ENCODE results near the gene BRIP1.
"Not testable (repeated sequence)": the region's sequence is repeated elsewhere in the genome, so short reads cannot be mapped to it uniquely, and the experiment has no call there.

Gene BRIP1

DNA sequence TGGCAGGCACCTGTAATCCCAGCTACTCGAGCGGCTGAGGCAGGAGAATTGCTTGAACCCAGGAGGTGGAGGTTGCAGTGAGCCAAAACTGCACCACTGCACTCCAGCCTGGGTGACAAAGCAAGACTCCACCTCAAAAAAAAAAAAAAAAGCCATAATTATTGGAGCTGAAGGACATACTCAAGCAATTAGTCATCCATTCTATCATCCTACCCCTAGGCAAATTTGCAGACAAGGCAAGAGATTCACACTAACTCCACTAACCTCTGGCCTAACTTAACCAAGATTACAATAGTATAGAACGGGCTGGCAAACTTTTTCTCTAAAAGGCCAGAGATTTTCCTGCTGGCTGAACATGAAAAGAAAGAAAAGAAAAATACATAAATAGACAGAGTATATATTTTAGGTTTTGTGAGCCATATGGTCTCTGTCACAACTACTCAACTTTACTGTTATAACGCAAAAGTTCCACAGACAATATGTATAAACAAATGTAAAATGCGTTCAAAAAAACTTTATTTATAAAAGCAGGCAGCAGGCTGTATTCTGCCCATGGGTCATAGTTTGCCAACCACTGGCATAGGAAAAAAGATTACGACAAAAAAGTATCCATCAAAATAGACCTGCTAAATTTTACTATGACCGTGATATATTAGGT is 29.7 kb downstream of the BRIP1 start:
- peak overlapping the region; percentile 19 for H3K27ac ChIP-seq

GRCh38 chr17:61832463-61832862 is 30.9 kb downstream of the BRIP1 start:
- no peak for DNase-seq (ENCODE audit: low read depth, low spot score)
- H3K27ac ChIP-seq = no peak overlapping the region

More for the DNA sequence above, 29.7 kb downstream of the BRIP1 start:
- DNase-seq (ENCODE audit: low read depth, low spot score) = peak; percentile 48

- no peak overlapping the region for H3K27ac ChIP-seq
- no peak for DNase-seq (ENCODE audit: low read depth, low spot score)
Observed at GRCh38 chr17:61831099-61831498, 32.2 kb downstream of the BRIP1 start.

DNA sequence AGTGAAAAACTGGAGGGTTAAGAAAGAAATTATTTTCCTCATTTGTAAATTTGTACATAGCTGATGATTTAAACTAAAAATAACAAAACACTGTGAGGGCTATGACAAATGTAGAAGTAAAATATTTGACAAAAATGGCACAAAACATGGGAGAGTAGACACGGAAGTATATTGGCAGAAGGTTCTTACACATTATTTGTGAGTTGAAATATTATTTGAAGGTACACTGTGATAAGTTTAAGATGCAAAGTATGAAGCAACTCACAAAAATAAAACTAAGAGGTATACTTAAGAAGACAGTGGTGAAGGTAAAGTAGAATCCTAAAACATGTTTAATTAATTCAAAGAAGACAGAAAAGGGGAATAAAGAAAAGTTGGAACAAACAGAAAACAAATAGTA is 34.6 kb downstream of the BRIP1 start:
- no peak overlapping the region for H3K27ac ChIP-seq
- DNase-seq (ENCODE audit: low read depth, low spot score) = no peak

DNA sequence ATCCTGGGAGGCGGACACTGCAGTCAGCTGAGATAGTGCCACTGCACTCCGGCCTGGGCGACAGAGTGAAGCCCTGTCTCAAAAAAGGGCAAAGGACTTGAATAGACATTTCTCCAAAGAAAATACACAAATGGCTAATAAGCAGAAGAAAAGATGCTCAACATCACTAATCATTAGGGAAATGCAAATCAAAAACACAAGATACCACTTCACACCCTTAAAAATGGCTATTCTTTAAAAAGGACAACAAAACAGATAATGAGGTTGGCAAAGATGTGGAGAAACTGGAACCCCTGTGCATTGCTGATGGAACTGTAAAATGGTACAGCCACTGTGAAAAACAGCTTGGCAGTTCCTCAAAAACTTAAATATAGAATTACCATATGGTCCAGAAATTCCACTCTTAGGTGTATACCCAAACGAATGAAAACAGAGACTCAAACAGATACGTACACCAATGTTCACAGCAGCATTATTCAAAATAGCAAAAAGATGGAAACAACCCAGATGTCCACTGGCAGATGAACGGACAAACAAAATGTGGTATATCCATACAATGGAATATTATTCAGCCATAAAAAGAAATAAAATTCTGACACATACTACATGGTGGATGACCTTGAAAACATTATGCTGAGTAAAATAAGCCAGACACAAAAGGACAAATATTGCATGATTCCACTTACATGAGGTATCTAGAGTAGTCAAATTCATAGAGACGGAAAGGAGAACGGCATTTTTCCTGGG is 35.5 kb downstream of the BRIP1 start:
- no peak overlapping the region for H3K27ac ChIP-seq
- DNase-seq (ENCODE audit: low read depth, low spot score) = no peak

GRCh38 chr17:61826866-61827265 is 36.5 kb downstream of the BRIP1 start:
- DNase-seq (ENCODE audit: low read depth, low spot score); H3K27ac ChIP-seq: not testable (repeated sequence)

DNA sequence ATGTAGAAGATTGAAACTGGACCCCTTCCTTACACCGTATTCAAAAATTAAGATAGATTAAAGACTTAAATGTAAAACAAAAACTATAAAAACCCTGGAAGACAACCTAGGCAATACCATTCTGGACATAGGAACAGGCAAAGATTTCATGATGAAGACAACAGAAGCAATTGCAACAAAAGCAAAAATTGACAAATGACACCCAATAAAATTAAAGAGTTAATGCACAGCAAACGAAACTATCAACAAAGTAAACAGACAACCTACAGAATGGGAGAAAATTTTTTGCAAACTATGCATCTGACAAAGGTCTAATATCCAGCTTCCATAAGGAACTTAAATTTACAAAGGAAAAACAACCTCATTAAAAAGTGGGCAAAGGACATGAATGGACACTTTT is 37.1 kb downstream of the BRIP1 start:
- DNase-seq (ENCODE audit: low read depth, low spot score); H3K27ac ChIP-seq: not testable (repeated sequence)

GRCh38 chr17:61825448-61826137 is 37.7 kb downstream of the BRIP1 start:
- no peak overlapping the region for H3K27ac ChIP-seq
- no peak for DNase-seq (ENCODE audit: low read depth, low spot score)

DNA sequence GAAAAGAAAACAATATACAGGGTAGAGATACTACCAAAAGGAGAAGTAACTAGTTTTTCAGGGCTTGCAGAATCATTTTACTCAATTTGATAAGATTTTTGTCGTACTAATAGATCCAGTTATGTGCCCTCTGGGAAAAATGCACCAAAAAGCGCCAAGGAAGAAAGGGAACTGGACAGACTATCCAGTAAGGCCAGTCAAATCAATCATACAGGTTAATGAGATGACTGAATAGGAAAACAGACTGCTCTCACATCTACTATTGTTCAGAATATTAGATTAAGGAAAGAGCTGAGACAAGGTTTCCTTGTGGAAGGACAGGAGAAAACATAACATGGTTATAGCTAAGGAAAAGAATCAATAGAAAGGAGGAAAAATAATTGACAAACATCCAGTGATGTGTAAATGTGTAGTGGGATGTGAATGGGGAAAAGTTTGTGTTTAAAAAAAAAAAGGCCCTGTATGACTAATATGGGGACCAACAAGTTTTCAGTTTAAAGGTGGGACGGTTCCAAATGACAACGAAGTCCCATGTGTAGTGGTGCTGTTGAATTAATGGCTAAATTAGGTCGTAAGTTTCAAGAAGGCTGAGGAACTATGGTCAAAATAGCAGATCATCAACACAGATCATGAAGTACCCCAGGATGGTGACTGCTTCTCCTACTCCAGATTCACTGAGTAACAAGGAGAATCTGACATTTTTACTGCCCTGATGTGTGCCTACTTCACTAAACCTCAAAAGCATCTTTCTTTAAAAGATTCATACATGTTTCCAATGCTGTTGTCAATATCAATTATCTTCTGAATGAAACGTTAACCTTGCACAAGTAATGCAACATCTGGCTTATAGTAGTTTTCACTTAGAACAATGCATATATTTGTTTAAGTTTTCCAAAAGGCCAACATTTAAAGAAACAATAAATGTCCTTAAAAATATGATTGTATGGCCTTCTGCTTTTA is 40.7 kb downstream of the BRIP1 start:
- no peak for DNase-seq (ENCODE audit: low read depth, low spot score)
- no peak overlapping the region for H3K27ac ChIP-seq

- no peak for DNase-seq (ENCODE audit: low read depth, low spot score)
Observed at GRCh38 chr17:61821655-61822054, 41.7 kb downstream of the BRIP1 start.

DNA sequence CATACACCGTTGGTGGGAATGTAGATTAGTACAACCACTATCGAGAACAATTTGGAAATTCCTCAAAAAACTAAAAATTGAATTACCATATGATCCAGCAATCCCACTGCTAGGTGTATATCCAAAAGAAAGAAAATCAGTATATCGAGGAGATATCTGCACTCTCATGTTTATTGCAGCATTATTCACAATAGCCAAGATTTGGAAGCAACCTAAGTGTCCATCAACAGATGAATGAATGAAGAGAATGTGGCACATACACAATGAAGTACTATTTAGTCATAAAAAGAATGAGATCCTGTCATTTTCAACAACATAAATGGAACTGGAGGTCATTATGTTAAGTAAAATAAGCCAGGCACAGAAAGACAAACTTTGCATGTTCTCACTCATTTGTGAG is 44.1 kb downstream of the BRIP1 start:
- DNase-seq (ENCODE audit: low read depth, low spot score); H3K27ac ChIP-seq: not testable (repeated sequence)

More at GRCh38 chr17:61821655-61822054, 41.7 kb downstream of the BRIP1 start:
- no peak overlapping the region for H3K27ac ChIP-seq

GRCh38 chr17:61818225-61818624 is 45.1 kb downstream of the BRIP1 start:
- no peak for DNase-seq (ENCODE audit: low read depth, low spot score)

GRCh38 chr17:61817452-61817851 is 45.9 kb downstream of the BRIP1 start:
- no peak overlapping the region for H3K27ac ChIP-seq
- DNase-seq (ENCODE audit: low read depth, low spot score) = no peak

More at GRCh38 chr17:61818225-61818624, 45.1 kb downstream of the BRIP1 start:
- H3K27ac ChIP-seq = no peak overlapping the region

DNA sequence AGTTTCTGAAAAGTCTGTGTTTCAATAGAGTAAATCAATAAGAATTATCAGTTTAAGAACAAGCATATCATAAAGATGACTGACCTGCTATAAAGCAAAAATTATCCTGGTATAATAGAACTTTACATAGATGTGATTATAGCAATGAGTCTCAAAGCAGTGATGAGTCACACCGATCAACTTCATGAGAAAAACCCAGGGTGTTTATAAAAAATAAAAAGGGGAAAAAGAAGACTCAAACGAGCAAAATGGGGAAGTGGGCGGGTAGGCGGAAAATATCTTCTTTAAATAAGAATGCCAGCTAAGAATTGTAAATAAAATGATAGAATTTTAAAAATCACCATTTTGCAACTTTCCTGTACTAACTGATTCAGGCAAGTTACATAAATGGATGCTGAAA is 46.8 kb downstream of the BRIP1 start:
- H3K27ac ChIP-seq = no peak overlapping the region
- no peak for DNase-seq (ENCODE audit: low read depth, low spot score)

- no peak overlapping the region for H3K27ac ChIP-seq
Observed at GRCh38 chr17:61815863-61816503, 47.3 kb downstream of the BRIP1 start.

GRCh38 chr17:61814485-61814884 is 48.8 kb downstream of the BRIP1 start:
- no peak overlapping the region for H3K27ac ChIP-seq
- no peak for DNase-seq (ENCODE audit: low read depth, low spot score)

More at GRCh38 chr17:61815863-61816503, 47.3 kb downstream of the BRIP1 start:
- DNase-seq (ENCODE audit: low read depth, low spot score) = no peak

DNA sequence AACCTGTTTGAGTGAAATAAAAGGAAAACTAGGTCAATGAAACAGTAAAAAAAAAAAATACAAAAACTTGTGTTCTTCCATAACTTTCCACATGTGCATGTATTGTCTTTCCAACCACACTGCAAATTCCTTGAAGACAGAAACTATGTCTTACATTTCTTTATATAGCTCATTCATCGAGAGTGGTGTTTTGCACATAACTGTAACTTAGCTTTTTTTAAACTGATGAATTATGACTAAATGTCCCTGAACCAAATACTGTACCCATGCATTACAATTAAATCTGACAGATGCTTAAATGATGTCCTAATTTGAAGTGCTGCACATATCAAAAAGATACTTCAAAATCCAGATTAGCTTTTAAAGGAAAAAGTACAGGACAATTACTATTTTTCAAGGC is 50.1 kb downstream of the BRIP1 start:
- no peak for DNase-seq (ENCODE audit: low read depth, low spot score)
- H3K27ac ChIP-seq = no peak overlapping the region

- no peak overlapping the region for H3K27ac ChIP-seq
- DNase-seq (ENCODE audit: low read depth, low spot score) = no peak
Observed at GRCh38 chr17:61812747-61813146, 50.6 kb downstream of the BRIP1 start.

DNA sequence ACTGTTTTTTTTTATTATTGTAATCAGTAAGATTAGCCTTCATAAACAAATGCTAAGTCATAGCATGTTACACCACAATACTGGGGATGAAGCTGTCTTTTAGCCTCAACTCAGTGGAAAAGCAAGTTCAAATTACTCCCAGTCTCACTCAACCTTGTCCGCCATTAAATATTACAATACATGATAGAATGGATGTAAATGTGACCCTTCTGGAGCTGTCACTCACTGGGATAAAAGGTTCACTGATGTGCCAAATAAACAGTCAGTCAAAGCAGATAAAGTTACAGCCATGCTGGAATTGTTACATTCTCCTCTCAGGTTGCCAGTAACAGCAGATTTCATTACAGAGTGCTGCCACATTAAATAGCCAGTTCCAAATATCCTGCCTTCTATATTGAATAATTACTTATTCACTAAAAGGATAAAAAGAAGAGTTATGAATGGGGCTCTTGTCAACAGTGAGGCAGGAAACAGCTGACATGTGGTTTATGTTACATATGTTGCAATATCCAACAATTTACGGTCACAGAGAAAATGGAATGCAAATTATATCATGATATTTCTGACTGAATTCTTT is 53.4 kb downstream of the BRIP1 start:
- no peak for DNase-seq (ENCODE audit: low read depth, low spot score)
- peak overlapping the region; percentile 50 for H3K27ac ChIP-seq
